HEK293 (cell line): ENCODE measurements around the gene CCDC71L.
"Not testable (repeated sequence)": the region's sequence is repeated elsewhere in the genome, so short reads cannot be mapped to it uniquely, and the experiment has no call there.

Source experiments
- ZBTB7A ChIP-seq: fragments of 450-650 bp; formaldehyde crosslinking; IDR thresholded peaks from 2 replicates; pipeline ENCODE4 v1.5.1; 2016; ENCODE audit warnings: low read depth, missing biosample characterization, missing genetic modification characterization
- ZNF521 ChIP-seq: fragments of 450-650 bp; formaldehyde crosslinking; IDR thresholded peaks from 2 replicates; pipeline ENCODE4 v1.5.1; 2017; ENCODE audit warnings: missing biosample characterization, mild to moderate bottlenecking, missing genetic modification characterization
- ZNF624 ChIP-seq: fragments of 450-650 bp; formaldehyde crosslinking; IDR thresholded peaks from 2 replicates; pipeline ENCODE4 v1.5.1; 2017; ENCODE audit warnings: missing biosample characterization, missing genetic modification characterization
- TF ChIP-seq, protein P1 (sequence below): fragments of 450-650 bp; formaldehyde crosslinking; IDR thresholded peaks from 2 replicates; pipeline ENCODE4 v1.5.1; 2016; ENCODE audit warnings: missing biosample characterization, missing genetic modification characterization
- TF ChIP-seq, protein P2 (sequence below): fragments of 450-650 bp; formaldehyde crosslinking; IDR thresholded peaks from 2 replicates; pipeline ENCODE4 v1.5.0; 2017; ENCODE audit warnings: missing biosample characterization, missing genetic modification characterization, borderline replicate concordance
- TF ChIP-seq, protein P3 (sequence below): fragments of 450-650 bp; formaldehyde crosslinking; IDR thresholded peaks from 2 replicates; pipeline ENCODE4 v1.5.1; 2016; ENCODE audit warnings: missing biosample characterization, missing genetic modification characterization

DNA sequence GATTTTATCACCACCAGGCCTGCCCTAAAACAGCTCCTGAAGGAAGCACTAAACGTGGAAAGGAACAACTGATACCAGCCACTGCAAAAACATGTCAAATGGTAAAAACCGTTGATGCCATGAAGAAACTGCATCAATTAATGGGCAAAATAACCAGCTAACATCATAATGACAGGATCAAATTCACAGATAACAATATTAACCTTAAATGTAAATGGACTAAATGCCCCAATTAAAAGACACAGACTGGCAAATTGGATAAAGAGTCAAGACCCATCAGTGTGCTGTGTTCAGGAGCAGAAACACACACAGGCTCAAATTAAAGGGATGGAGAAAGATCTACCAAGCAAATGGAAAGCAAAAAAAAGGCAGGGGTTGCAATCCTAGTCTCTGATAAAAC lies 12.7 kb upstream of the CCDC71L start:
- TF ChIP-seq, protein P1, sequence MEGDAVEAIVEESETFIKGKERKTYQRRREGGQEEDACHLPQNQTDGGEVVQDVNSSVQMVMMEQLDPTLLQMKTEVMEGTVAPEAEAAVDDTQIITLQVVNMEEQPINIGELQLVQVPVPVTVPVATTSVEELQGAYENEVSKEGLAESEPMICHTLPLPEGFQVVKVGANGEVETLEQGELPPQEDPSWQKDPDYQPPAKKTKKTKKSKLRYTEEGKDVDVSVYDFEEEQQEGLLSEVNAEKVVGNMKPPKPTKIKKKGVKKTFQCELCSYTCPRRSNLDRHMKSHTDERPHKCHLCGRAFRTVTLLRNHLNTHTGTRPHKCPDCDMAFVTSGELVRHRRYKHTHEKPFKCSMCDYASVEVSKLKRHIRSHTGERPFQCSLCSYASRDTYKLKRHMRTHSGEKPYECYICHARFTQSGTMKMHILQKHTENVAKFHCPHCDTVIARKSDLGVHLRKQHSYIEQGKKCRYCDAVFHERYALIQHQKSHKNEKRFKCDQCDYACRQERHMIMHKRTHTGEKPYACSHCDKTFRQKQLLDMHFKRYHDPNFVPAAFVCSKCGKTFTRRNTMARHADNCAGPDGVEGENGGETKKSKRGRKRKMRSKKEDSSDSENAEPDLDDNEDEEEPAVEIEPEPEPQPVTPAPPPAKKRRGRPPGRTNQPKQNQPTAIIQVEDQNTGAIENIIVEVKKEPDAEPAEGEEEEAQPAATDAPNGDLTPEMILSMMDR = not testable (repeated sequence)
- TF ChIP-seq, protein P2, sequence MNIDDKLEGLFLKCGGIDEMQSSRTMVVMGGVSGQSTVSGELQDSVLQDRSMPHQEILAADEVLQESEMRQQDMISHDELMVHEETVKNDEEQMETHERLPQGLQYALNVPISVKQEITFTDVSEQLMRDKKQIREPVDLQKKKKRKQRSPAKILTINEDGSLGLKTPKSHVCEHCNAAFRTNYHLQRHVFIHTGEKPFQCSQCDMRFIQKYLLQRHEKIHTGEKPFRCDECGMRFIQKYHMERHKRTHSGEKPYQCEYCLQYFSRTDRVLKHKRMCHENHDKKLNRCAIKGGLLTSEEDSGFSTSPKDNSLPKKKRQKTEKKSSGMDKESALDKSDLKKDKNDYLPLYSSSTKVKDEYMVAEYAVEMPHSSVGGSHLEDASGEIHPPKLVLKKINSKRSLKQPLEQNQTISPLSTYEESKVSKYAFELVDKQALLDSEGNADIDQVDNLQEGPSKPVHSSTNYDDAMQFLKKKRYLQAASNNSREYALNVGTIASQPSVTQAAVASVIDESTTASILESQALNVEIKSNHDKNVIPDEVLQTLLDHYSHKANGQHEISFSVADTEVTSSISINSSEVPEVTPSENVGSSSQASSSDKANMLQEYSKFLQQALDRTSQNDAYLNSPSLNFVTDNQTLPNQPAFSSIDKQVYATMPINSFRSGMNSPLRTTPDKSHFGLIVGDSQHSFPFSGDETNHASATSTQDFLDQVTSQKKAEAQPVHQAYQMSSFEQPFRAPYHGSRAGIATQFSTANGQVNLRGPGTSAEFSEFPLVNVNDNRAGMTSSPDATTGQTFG (tag by site-specific recombination) = not testable (repeated sequence)
- not testable (repeated sequence) for TF ChIP-seq ZBTB7A, ZNF521, ZNF624 (tag by site-specific recombination)
- TF ChIP-seq, protein P3, sequence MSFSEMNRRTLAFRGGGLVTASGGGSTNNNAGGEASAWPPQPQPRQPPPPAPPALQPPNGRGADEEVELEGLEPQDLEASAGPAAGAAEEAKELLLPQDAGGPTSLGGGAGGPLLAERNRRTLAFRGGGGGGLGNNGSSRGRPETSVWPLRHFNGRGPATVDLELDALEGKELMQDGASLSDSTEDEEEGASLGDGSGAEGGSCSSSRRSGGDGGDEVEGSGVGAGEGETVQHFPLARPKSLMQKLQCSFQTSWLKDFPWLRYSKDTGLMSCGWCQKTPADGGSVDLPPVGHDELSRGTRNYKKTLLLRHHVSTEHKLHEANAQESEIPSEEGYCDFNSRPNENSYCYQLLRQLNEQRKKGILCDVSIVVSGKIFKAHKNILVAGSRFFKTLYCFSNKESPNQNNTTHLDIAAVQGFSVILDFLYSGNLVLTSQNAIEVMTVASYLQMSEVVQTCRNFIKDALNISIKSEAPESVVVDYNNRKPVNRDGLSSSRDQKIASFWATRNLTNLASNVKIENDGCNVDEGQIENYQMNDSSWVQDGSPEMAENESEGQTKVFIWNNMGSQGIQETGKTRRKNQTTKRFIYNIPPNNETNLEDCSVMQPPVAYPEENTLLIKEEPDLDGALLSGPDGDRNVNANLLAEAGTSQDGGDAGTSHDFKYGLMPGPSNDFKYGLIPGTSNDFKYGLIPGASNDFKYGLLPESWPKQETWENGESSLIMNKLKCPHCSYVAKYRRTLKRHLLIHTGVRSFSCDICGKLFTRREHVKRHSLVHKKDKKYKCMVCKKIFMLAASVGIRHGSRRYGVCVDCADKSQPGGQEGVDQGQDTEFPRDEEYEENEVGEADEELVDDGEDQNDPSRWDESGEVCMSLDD = not testable (repeated sequence)
